ENCODE results near the gene CCDC70. TPM values are rescaled to one million over a fixed set of nuclear protein-coding genes. Genes with fewer than 3 reads are reported as not detected.
"Not testable (repeated sequence)": the region's sequence is repeated elsewhere in the genome, so short reads cannot be mapped to it uniquely, and the experiment has no call there.

The CCDC70 gene
- total RNA-seq, 3 donors from 2014 or later, result not detected

- DNase-seq, result no peak
- peaks cover 10% of the 10 kb centered on the region for H3K27me3 Mint-ChIP-seq (ENCODE audit: low read depth)
- no peak for ATAC-seq
- H3K36me3 Mint-ChIP-seq (ENCODE audit: insufficient read depth), result no peaks in the 10 kb centered on the region
- H3K4me3 Mint-ChIP-seq, result no peak overlapping the region
- no peaks in the 10 kb centered on the region for H3K4me1 Mint-ChIP-seq (ENCODE audit: low read depth)
- no peaks in the 10 kb centered on the region for H3K9me3 Mint-ChIP-seq
These were observed 32.5 kb downstream of the CCDC70 start for GRCh38 chr13:51894239-51894638.

GRCh38 chr13:51895906-51896888 lies 34.4 kb downstream of the CCDC70 start:
- Mint-ChIP-seq H3K4me1 (ENCODE audit: low read depth) (no peaks in the 10 kb centered on the region), H3K36me3 (ENCODE audit: insufficient read depth) (no peaks in the 10 kb centered on the region), H3K9me3 (no peaks in the 10 kb centered on the region), H3K27me3 (ENCODE audit: low read depth) (peaks cover 9% of the 10 kb centered on the region), H3K4me3 (no peak overlapping the region)
- DNase-seq (peak; percentile 10), ATAC-seq (peak; percentile 61 to 70)

- no peak overlapping the region for H3K4me3 Mint-ChIP-seq
- no peak for DNase-seq
- H3K9me3 Mint-ChIP-seq, result no peaks in the 10 kb centered on the region
- H3K27me3 Mint-ChIP-seq (ENCODE audit: low read depth), result no peaks in the 10 kb centered on the region
- H3K4me1 Mint-ChIP-seq (ENCODE audit: low read depth), result peaks cover 4% of the 10 kb centered on the region
- H3K36me3 Mint-ChIP-seq (ENCODE audit: insufficient read depth), result no peaks in the 10 kb centered on the region
- ATAC-seq, result no peak
These were observed 38.7 kb downstream of the CCDC70 start for GRCh38 chr13:51900471-51900870.

- Mint-ChIP-seq H3K4me3 (no peak overlapping the region), H3K9me3 (no peaks in the 10 kb centered on the region), H3K4me1 (ENCODE audit: low read depth) (peaks cover 10% of the 10 kb centered on the region), H3K36me3 (ENCODE audit: insufficient read depth) (no peaks in the 10 kb centered on the region), H3K27me3 (ENCODE audit: low read depth) (no peaks in the 10 kb centered on the region)
- DNase-seq (no peak), ATAC-seq (no peak)
These were observed 41.0 kb downstream of the CCDC70 start for GRCh38 chr13:51902776-51903175.

GRCh38 chr13:51905787-51906186 lies 44.0 kb downstream of the CCDC70 start:
- peak in 1 of 2 donors; percentile 33 for ATAC-seq
- no peak for DNase-seq
- Mint-ChIP-seq H3K27me3 (ENCODE audit: low read depth) (no peaks in the 10 kb centered on the region), H3K4me3 (no peak overlapping the region), H3K4me1 (ENCODE audit: low read depth) (peaks cover 28% of the 10 kb centered on the region), H3K9me3 (no peaks in the 10 kb centered on the region), H3K36me3 (ENCODE audit: insufficient read depth) (no peaks in the 10 kb centered on the region)

- no peaks in the 10 kb centered on the region for H3K27me3 Mint-ChIP-seq (ENCODE audit: low read depth)
- DNase-seq (no peak), ATAC-seq (no peak)
- peaks cover 28% of the 10 kb centered on the region for H3K4me1 Mint-ChIP-seq (ENCODE audit: low read depth)
- no peaks in the 10 kb centered on the region for H3K36me3 Mint-ChIP-seq (ENCODE audit: insufficient read depth)
- H3K9me3 Mint-ChIP-seq, result no peaks in the 10 kb centered on the region
- H3K4me3 Mint-ChIP-seq, result no peak overlapping the region
These were observed 44.8 kb downstream of the CCDC70 start for GRCh38 chr13:51906581-51906980.

- Mint-ChIP-seq H3K4me1 (ENCODE audit: low read depth) (peaks cover 28% of the 10 kb centered on the region), H3K9me3 (no peaks in the 10 kb centered on the region), H3K4me3 (no peak overlapping the region), H3K36me3 (ENCODE audit: insufficient read depth) (no peaks in the 10 kb centered on the region), H3K27me3 (ENCODE audit: low read depth) (no peaks in the 10 kb centered on the region)
- DNase-seq, result no peak
- ATAC-seq, result no peak
These were observed 45.4 kb downstream of the CCDC70 start for GRCh38 chr13:51907040-51907732.

- not testable (repeated sequence) for H3K27me3 Mint-ChIP-seq (ENCODE audit: low read depth); H3K9me3 Mint-ChIP-seq; H3K36me3 Mint-ChIP-seq (ENCODE audit: insufficient read depth); ATAC-seq; DNase-seq
- Mint-ChIP-seq H3K4me3 (peak overlapping the region; percentile 47), H3K4me1 (ENCODE audit: low read depth) (peaks cover 26% of the 10 kb centered on the region)
These were observed 47.5 kb downstream of the CCDC70 start for GRCh38 chr13:51909265-51909664.

GRCh38 chr13:51910508-51910907 lies 48.7 kb downstream of the CCDC70 start:
- DNase-seq, result no peak
- H3K4me1 Mint-ChIP-seq (ENCODE audit: low read depth), result peaks cover 26% of the 10 kb centered on the region
- no peaks in the 10 kb centered on the region for H3K9me3 Mint-ChIP-seq
- no peaks in the 10 kb centered on the region for H3K36me3 Mint-ChIP-seq (ENCODE audit: insufficient read depth)
- no peaks in the 10 kb centered on the region for H3K27me3 Mint-ChIP-seq (ENCODE audit: low read depth)
- H3K4me3 Mint-ChIP-seq, result no peak overlapping the region
- ATAC-seq, result no peak

GRCh38 chr13:51912091-51912490 lies 50.3 kb downstream of the CCDC70 start:
- no peaks in the 10 kb centered on the region for H3K36me3 Mint-ChIP-seq (ENCODE audit: insufficient read depth)
- H3K4me3 Mint-ChIP-seq, result no peak overlapping the region
- no peak for ATAC-seq
- no peaks in the 10 kb centered on the region for H3K9me3 Mint-ChIP-seq
- peaks cover 25% of the 10 kb centered on the region for H3K4me1 Mint-ChIP-seq (ENCODE audit: low read depth)
- no peaks in the 10 kb centered on the region for H3K27me3 Mint-ChIP-seq (ENCODE audit: low read depth)
- no peak for DNase-seq

GRCh38 chr13:51912511-51913225 lies 50.9 kb downstream of the CCDC70 start:
- no peaks in the 10 kb centered on the region for H3K36me3 Mint-ChIP-seq (ENCODE audit: insufficient read depth)
- no peaks in the 10 kb centered on the region for H3K9me3 Mint-ChIP-seq
- H3K4me3 Mint-ChIP-seq, result no peak overlapping the region
- ATAC-seq (no peak), DNase-seq (no peak)
- H3K4me1 Mint-ChIP-seq (ENCODE audit: low read depth), result peaks cover 20% of the 10 kb centered on the region
- no peaks in the 10 kb centered on the region for H3K27me3 Mint-ChIP-seq (ENCODE audit: low read depth)

- DNase-seq (no peak), ATAC-seq (no peak)
- H3K36me3 Mint-ChIP-seq (ENCODE audit: insufficient read depth), result no peaks in the 10 kb centered on the region
These were observed 51.8 kb downstream of the CCDC70 start for GRCh38 chr13:51913421-51914136.

GRCh38 chr13:51914137-51914493 lies 52.3 kb downstream of the CCDC70 start:
- no peaks in the 10 kb centered on the region for H3K27me3 Mint-ChIP-seq (ENCODE audit: low read depth)
- no peak overlapping the region for H3K4me3 Mint-ChIP-seq
- H3K4me1 Mint-ChIP-seq (ENCODE audit: low read depth), result peaks cover 14% of the 10 kb centered on the region
- H3K9me3 Mint-ChIP-seq, result no peaks in the 10 kb centered on the region
- no peaks in the 10 kb centered on the region for H3K36me3 Mint-ChIP-seq (ENCODE audit: insufficient read depth)
- no peak for ATAC-seq
- no peak for DNase-seq

More at GRCh38 chr13:51913421-51914136, 51.8 kb downstream of the CCDC70 start:
- H3K9me3 Mint-ChIP-seq, result no peaks in the 10 kb centered on the region
- H3K4me1 Mint-ChIP-seq (ENCODE audit: low read depth), result peaks cover 18% of the 10 kb centered on the region
- no peaks in the 10 kb centered on the region for H3K27me3 Mint-ChIP-seq (ENCODE audit: low read depth)
- no peak overlapping the region for H3K4me3 Mint-ChIP-seq
